ENCODE measurements around the gene LRRC43. TPM values are rescaled to one million over a fixed set of nuclear protein-coding genes. Genes with fewer than 3 reads are reported as not detected.

LRRC43 gene
- total RNA-seq, 1 experiment from 2014 or later, result 0.66 TPM

GRCh38 chr12:122245553-122245952 lies 62.6 kb downstream of the LRRC43 start:
- TF ChIP-seq EZH2phosphoT487 (IDR thresholded peaks at IDR 0.05; ENCODE audit: borderline replicate concordance, low read length) (no peak), EZH2 (IDR thresholded peaks at IDR 0.05; ENCODE audit: low read length, unreplicated experiment) (no peak)
- TF ChIP-seq, protein P1, sequence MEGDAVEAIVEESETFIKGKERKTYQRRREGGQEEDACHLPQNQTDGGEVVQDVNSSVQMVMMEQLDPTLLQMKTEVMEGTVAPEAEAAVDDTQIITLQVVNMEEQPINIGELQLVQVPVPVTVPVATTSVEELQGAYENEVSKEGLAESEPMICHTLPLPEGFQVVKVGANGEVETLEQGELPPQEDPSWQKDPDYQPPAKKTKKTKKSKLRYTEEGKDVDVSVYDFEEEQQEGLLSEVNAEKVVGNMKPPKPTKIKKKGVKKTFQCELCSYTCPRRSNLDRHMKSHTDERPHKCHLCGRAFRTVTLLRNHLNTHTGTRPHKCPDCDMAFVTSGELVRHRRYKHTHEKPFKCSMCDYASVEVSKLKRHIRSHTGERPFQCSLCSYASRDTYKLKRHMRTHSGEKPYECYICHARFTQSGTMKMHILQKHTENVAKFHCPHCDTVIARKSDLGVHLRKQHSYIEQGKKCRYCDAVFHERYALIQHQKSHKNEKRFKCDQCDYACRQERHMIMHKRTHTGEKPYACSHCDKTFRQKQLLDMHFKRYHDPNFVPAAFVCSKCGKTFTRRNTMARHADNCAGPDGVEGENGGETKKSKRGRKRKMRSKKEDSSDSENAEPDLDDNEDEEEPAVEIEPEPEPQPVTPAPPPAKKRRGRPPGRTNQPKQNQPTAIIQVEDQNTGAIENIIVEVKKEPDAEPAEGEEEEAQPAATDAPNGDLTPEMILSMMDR (conservative IDR thresholded peaks at IDR 0.05; ENCODE audit: low read depth, low read length), result no peak
- no peaks in the 10 kb centered on the region for H3K9me2 ChIP-seq (replicated peaks; ENCODE audit: low read length)
- DNase-seq (no peak), ATAC-seq (no peak)
- no peak overlapping the region for H3K4me3 ChIP-seq (ENCODE audit: low read length)
- POLR2A ChIA-PET (ENCODE audit: unreplicated experiment), result no interaction called here
- BruUV-seq (replicated peaks), result no TSS peak
- H2AFZ ChIP-seq (ENCODE audit: low read length), result no peak overlapping the region
- no peaks in the 10 kb centered on the region for H4K20me1 ChIP-seq (ENCODE audit: low read length)
- no peak overlapping the region for H3K9ac ChIP-seq (ENCODE audit: low read length)
- no peaks in the 10 kb centered on the region for H3K27me3 ChIP-seq (ENCODE audit: low read length)
- CTCF ChIA-PET, result no interaction called here
- no peaks in the 10 kb centered on the region for H3F3A ChIP-seq (ENCODE audit: low read length, unreplicated experiment)
- H3K4me2 ChIP-seq (ENCODE audit: low read length), result no peak overlapping the region
- no peak overlapping the region for H3K27ac ChIP-seq (ENCODE audit: low read length)
- no peaks in the 10 kb centered on the region for H3K4me1 ChIP-seq (ENCODE audit: insufficient read depth, low read length)
- no peaks in the 10 kb centered on the region for H3K79me2 ChIP-seq (ENCODE audit: low read length)
- no peaks in the 10 kb centered on the region for H3K9me3 ChIP-seq (ENCODE audit: low read length)
- intact Hi-C loops (cut with micrococcal nuclease), result no loop called here
- peaks cover 6% of the 10 kb centered on the region; the same call in 1 of the 2 replicates for H3K36me3 ChIP-seq (ENCODE audit: low read depth, low read length)

DNA sequence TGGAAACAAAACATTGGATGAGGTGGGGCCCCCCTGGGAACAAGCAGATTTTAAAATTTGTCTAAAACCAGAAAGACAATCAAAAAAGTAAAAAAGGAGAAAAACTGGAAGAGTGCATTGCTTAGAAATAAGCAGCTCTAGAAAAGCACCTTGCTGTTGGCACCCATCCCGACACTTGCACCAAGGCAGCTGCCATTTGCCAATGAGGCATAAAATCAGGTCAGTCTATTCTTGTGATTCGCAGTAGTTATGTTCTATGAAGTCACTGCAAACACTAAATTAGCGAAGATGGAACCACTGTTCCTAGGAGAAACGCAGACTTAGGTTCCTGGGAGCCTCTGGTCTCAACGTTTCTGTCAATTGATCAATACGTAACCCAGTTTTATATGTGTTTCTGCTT lies 67.1 kb downstream of the LRRC43 start:
- Histone ChIP-seq H3K9ac (ENCODE audit: low read length) (no peak overlapping the region), H3K27me3 (ENCODE audit: low read length) (no peaks in the 10 kb centered on the region), H3K9me2 (replicated peaks; ENCODE audit: low read length) (no peaks in the 10 kb centered on the region), H4K20me1 (ENCODE audit: low read length) (no peaks in the 10 kb centered on the region), H2AFZ (ENCODE audit: low read length) (no peak overlapping the region), H3K79me2 (ENCODE audit: low read length) (no peaks in the 10 kb centered on the region), H3K36me3 (ENCODE audit: low read depth, low read length) (peaks cover 3% of the 10 kb centered on the region; the same call in 1 of the 2 replicates), H3K4me1 (ENCODE audit: insufficient read depth, low read length) (no peaks in the 10 kb centered on the region), H3F3A (ENCODE audit: low read length, unreplicated experiment) (no peaks in the 10 kb centered on the region), H3K4me3 (ENCODE audit: low read length) (no peak overlapping the region), H3K27ac (ENCODE audit: low read length) (no peak overlapping the region), H3K9me3 (ENCODE audit: low read length) (no peaks in the 10 kb centered on the region), H3K4me2 (ENCODE audit: low read length) (no peak overlapping the region)
- TF ChIP-seq, protein P1 (conservative IDR thresholded peaks at IDR 0.05; ENCODE audit: low read depth, low read length), result no peak
- TF ChIP-seq EZH2 (IDR thresholded peaks at IDR 0.05; ENCODE audit: low read length, unreplicated experiment), result no peak
- no peak for TF ChIP-seq EZH2phosphoT487 (IDR thresholded peaks at IDR 0.05; ENCODE audit: borderline replicate concordance, low read length)
- no TSS peak for BruUV-seq (replicated peaks)
- intact Hi-C loops (cut with micrococcal nuclease), result no loop called here
- ChIA-PET CTCF (no interaction called here), POLR2A (ENCODE audit: unreplicated experiment) (no interaction called here)
- ATAC-seq, result no peak
- DNase-seq, result no peak

DNA sequence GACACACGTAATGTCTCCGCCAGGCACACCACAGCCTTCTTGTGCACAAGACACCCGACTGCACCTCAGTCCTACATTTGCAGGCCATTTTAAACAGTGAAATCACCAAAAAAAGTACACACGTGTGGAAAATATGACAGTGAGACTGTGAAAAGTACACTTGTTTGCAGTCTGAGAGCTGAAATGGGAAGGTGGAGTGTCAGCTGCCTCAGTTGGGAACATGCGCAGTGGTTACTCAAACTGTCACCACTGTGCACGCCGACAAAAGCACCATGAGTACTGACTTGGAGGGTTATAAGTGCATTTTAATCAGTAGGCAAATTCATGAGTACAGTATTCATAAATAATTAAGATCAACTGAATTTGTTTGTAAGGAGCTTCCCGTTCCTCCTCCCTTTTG lies 67.6 kb downstream of the LRRC43 start:
- ChIA-PET CTCF (no interaction called here), POLR2A (ENCODE audit: unreplicated experiment) (no interaction called here)
- Histone ChIP-seq H3K4me2 (ENCODE audit: low read length) (no peak overlapping the region), H3K27ac (ENCODE audit: low read length) (no peak overlapping the region), H3K9me2 (replicated peaks; ENCODE audit: low read length) (no peaks in the 10 kb centered on the region), H2AFZ (ENCODE audit: low read length) (no peak overlapping the region), H3K27me3 (ENCODE audit: low read length) (no peaks in the 10 kb centered on the region), H3K9ac (ENCODE audit: low read length) (no peak overlapping the region), H3K4me3 (ENCODE audit: low read length) (no peak overlapping the region), H3K79me2 (ENCODE audit: low read length) (no peaks in the 10 kb centered on the region), H4K20me1 (ENCODE audit: low read length) (no peaks in the 10 kb centered on the region), H3K4me1 (ENCODE audit: insufficient read depth, low read length) (no peaks in the 10 kb centered on the region), H3K36me3 (ENCODE audit: low read depth, low read length) (peaks cover 3% of the 10 kb centered on the region; the same call in 1 of the 2 replicates), H3F3A (ENCODE audit: low read length, unreplicated experiment) (no peaks in the 10 kb centered on the region), H3K9me3 (ENCODE audit: low read length) (no peaks in the 10 kb centered on the region)
- DNase-seq, result no peak
- intact Hi-C loops (cut with micrococcal nuclease), result no loop called here
- ATAC-seq, result no peak
- BruUV-seq (replicated peaks), result no TSS peak
- no peak for TF ChIP-seq EZH2phosphoT487 (IDR thresholded peaks at IDR 0.05; ENCODE audit: borderline replicate concordance, low read length)
- TF ChIP-seq, protein P1 (conservative IDR thresholded peaks at IDR 0.05; ENCODE audit: low read depth, low read length), result no peak
- TF ChIP-seq EZH2 (IDR thresholded peaks at IDR 0.05; ENCODE audit: low read length, unreplicated experiment), result no peak

Other genes starting within 250 kb of the LRRC43 start
- 31.6 and 32.5 TPM in 2 replicates for gene BCL7A, start 161.2 kb upstream of the LRRC43 start, total RNA-seq (2014; rRNA removed)
- gene MLXIP, start 104.4 kb upstream of the LRRC43 start, total RNA-seq (2014; rRNA removed), result 16.7 and 21.8 TPM in 2 replicates
- not detected in 2 replicates for gene IL31, start 8.9 kb upstream of the LRRC43 start, total RNA-seq (2014; rRNA removed)
- gene B3GNT4, start 20.6 kb downstream of the LRRC43 start, total RNA-seq (2014; rRNA removed), result 4.0 and 4.8 TPM in 2 replicates
- 97.6 and 112 TPM in 2 replicates for gene DIABLO, start 42.9 kb downstream of the LRRC43 start, total RNA-seq (2014; rRNA removed)
- 22.2 and 40.8 TPM in 2 replicates for gene VPS33A, start 83.4 kb downstream of the LRRC43 start, total RNA-seq (2014; rRNA removed)
- 46.4 and 57.9 TPM in 2 replicates for gene CLIP1, start 239.5 kb downstream of the LRRC43 start, total RNA-seq (2014; rRNA removed)